ENCODE results near the gene HNRNPD. TPM values are rescaled to one million over a fixed set of nuclear protein-coding genes. Genes with fewer than 3 reads are reported as not detected.
A peak's percentile ranks its signal among the peaks of the same experiment; 100 is the strongest.

HNRNPD gene
- total RNA-seq, result 300 and 350 TPM in 2 replicates

GRCh38 chr4:82373816-82374625 lies at the start of gene HNRNPD:
TSS of gene HNRNPD (minus strand) at chr4:82373991. CDS start at chr4:82373678, 313 bp downstream.
- DNase-seq (peak; percentile 83), ATAC-seq (ENCODE audit: low read depth) (peak; percentile 88)
- ChIA-PET POLR2A (interaction anchor here (0.5 to 5.7 kb wide), 28 partner anchors 8 to 1244 kb away, joined by 3 to 199 read pairs (median 4); partner anchors contain the start of genes COPS4, COQ2, ENOPH1 and HNRNPDL), CTCF (interaction anchor here (0.6 to 1.2 kb wide), 2 partner anchors 30 to 55 kb away, joined by 3 to 6 read pairs; no protein-coding TSS in a partner anchor)
- Mint-ChIP-seq H3K36me3 (ENCODE audit: low read depth) (peaks cover 46% of the 10 kb centered on the region), H3K27me3 (no peaks in the 10 kb centered on the region), H3K27ac (peak within 1 kb of the TSS; percentile 100), H3K4me1 (peaks cover 55% of the 10 kb centered on the region), H3K4me3 (peak within 1 kb of the TSS; percentile 98), H3K9me3 (no peaks in the 10 kb centered on the region)
- intact Hi-C loops (cut with micrococcal nuclease), result loop anchor here (1.0 to 5.0 kb wide), 10 partner anchors 21 to 1083 kb away; partner anchors contain the start of genes COQ2, HELQ, LIN54 and MRPS18C
- no peak for TF ChIP-seq CTCF (IDR thresholded peaks at IDR 0.05)

- no peak for TF ChIP-seq CTCF (IDR thresholded peaks at IDR 0.05)
- ChIA-PET CTCF (no interaction called here), POLR2A (interaction anchor here (0.8 to 2.0 kb wide), 2 partner anchors 48 to 50 kb away, joined by 3 to 10 read pairs; partner anchors contain the start of gene HNRNPD)
- ATAC-seq (ENCODE audit: low read depth), result no peak
- Mint-ChIP-seq H3K36me3 (ENCODE audit: low read depth) (peaks cover 56% of the 10 kb centered on the region), H3K9me3 (no peaks in the 10 kb centered on the region), H3K27me3 (no peaks in the 10 kb centered on the region), H3K4me1 (peaks cover 31% of the 10 kb centered on the region), H3K4me3 (no peak overlapping the region), H3K27ac (no peak overlapping the region)
- intact Hi-C loops (cut with micrococcal nuclease), result no loop called here
- DNase-seq, result no peak
Observed at GRCh38 chr4:82422616-82423015, 48.8 kb upstream of the HNRNPD start.

- ChIA-PET POLR2A (interaction anchor here (0.8 to 2.0 kb wide), 3 partner anchors 23 to 50 kb away, joined by 3 to 10 read pairs (median 4); partner anchors contain the start of gene HNRNPD), CTCF (no interaction called here)
- intact Hi-C loops (cut with micrococcal nuclease), result no loop called here
- DNase-seq (no peak), ATAC-seq (ENCODE audit: low read depth) (no peak)
- H3K36me3 Mint-ChIP-seq (ENCODE audit: low read depth), result peaks cover 50% of the 10 kb centered on the region
- H3K27ac Mint-ChIP-seq, result no peak overlapping the region
- H3K27me3 Mint-ChIP-seq, result no peaks in the 10 kb centered on the region
- no peak for TF ChIP-seq CTCF (IDR thresholded peaks at IDR 0.05)
- H3K4me3 Mint-ChIP-seq, result no peak overlapping the region
- peaks cover 24% of the 10 kb centered on the region for H3K4me1 Mint-ChIP-seq
- H3K9me3 Mint-ChIP-seq, result no peaks in the 10 kb centered on the region
Observed at GRCh38 chr4:82421796-82422560, 48.2 kb upstream of the HNRNPD start.

GRCh38 chr4:82419451-82419850 lies 45.7 kb upstream of the HNRNPD start:
- ATAC-seq (ENCODE audit: low read depth), result no peak
- no peak for DNase-seq
- H3K4me1 Mint-ChIP-seq, result peaks cover 22% of the 10 kb centered on the region
- no peak for TF ChIP-seq CTCF (IDR thresholded peaks at IDR 0.05)
- H3K9me3 Mint-ChIP-seq, result no peaks in the 10 kb centered on the region
- no peak overlapping the region for H3K4me3 Mint-ChIP-seq
- CTCF ChIA-PET, result interaction anchor here (1.3 kb wide), 1 partner anchor 9 kb away, joined by 3 read pairs; no protein-coding TSS in a partner anchor
- POLR2A ChIA-PET, result interaction anchor here (0.8 to 3.1 kb wide), 3 partner anchors 9 to 865 kb away, joined by 3 to 27 read pairs (median 5); partner anchors contain the start of genes HNRNPD and HNRNPDL
- H3K36me3 Mint-ChIP-seq (ENCODE audit: low read depth), result peaks cover 25% of the 10 kb centered on the region
- no peak overlapping the region for H3K27ac Mint-ChIP-seq
- intact Hi-C loops (cut with micrococcal nuclease), result no loop called here
- no peaks in the 10 kb centered on the region for H3K27me3 Mint-ChIP-seq
